ENCODE data around the gene TEKTIP1.

TEKTIP1 gene

DNA sequence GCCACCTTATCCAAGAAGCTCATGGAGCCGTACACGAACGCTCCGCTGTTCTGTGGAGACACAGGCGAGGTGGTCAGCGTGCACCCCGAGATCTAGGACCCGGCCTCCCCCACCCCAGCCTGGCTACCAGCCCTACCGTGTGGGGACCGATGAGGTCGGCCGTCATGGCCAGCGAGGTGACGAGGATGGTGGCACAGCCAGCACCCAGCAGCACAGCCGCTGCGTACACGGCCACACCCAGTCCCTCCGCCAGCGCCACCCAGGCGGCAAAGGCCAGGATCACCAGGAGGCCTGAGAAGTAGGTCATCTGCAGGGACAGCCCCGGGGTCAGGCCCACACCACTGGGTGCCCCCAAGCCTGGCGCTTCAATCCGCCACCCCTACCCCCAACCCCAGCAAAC is 7.1 kb downstream of the TEKTIP1 start:
- no peaks in the 10 kb centered on the region for H3K4me1 ChIP-seq (ENCODE audit: insufficient read depth, low read length)

DNA sequence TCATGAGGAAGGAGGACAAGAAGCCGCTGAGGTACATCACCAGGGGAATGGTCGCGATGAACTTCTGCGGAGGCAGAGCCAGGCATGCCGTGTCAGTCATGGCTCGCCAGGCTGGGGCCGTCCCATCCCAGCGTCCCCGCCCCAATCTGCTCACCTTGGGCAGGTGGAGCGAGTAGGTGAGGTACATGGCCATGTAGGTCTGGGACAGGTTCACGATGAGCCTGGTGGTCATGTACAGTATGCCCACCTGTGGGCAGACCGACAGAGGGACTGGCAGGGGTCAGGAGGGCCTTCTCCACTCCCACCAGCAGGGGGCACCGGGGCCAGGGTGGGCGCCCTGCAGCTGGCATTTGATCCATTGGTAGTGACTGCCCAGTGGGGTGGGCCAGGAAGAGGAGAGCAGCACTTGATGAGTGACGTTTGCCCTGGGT is 8.3 kb downstream of the TEKTIP1 start:
- H3K27ac ChIP-seq (ENCODE audit: low read length) = no peak overlapping the region
- H4K20me1 ChIP-seq (ENCODE audit: insufficient read depth, low read length) = peaks cover 43% of the 10 kb centered on the region
- 0 out of 3 replicates have a peak, but pooled peaks have one; percentile 25 for ATAC-seq (ENCODE audit: insufficient read depth, low read depth)
- no peak overlapping the region for H3K9ac ChIP-seq (ENCODE audit: low read depth, low read length)
- H3K4me2 ChIP-seq (ENCODE audit: insufficient read depth, low read length) = no peak overlapping the region
- H3K79me2 ChIP-seq (ENCODE audit: insufficient read depth, low read length) = peaks cover 6% of the 10 kb centered on the region
- no peaks in the 10 kb centered on the region for H3K27me3 ChIP-seq (ENCODE audit: insufficient read depth, low read length, poor library complexity)
- no peaks in the 10 kb centered on the region for H3K4me1 ChIP-seq (ENCODE audit: insufficient read depth, low read length)
- no peaks in the 10 kb centered on the region for H3K9me3 ChIP-seq (ENCODE audit: insufficient read depth, low read length, severe bottlenecking)
- no peak overlapping the region for H2AFZ ChIP-seq (ENCODE audit: low read depth, low read length)
- TF ChIP-seq, protein P1, sequence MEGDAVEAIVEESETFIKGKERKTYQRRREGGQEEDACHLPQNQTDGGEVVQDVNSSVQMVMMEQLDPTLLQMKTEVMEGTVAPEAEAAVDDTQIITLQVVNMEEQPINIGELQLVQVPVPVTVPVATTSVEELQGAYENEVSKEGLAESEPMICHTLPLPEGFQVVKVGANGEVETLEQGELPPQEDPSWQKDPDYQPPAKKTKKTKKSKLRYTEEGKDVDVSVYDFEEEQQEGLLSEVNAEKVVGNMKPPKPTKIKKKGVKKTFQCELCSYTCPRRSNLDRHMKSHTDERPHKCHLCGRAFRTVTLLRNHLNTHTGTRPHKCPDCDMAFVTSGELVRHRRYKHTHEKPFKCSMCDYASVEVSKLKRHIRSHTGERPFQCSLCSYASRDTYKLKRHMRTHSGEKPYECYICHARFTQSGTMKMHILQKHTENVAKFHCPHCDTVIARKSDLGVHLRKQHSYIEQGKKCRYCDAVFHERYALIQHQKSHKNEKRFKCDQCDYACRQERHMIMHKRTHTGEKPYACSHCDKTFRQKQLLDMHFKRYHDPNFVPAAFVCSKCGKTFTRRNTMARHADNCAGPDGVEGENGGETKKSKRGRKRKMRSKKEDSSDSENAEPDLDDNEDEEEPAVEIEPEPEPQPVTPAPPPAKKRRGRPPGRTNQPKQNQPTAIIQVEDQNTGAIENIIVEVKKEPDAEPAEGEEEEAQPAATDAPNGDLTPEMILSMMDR (IDR thresholded peaks at IDR 0.05; ENCODE audit: borderline replicate concordance, extremely low read depth, low read length, poor library complexity, severe bottlenecking) = peak; percentile 67
- no peak for TF ChIP-seq EZH2 (IDR thresholded peaks at IDR 0.05; ENCODE audit: borderline replicate concordance, low read depth, low read length, severe bottlenecking)
- H3K36me3 ChIP-seq (ENCODE audit: insufficient read depth, low read length) = peaks cover 56% of the 10 kb centered on the region
- peak; percentile 35 for DNase-seq
- no peak overlapping the region for H3K4me3 ChIP-seq (ENCODE audit: low read depth in 1 of 2, low read length in 2 of 2)

More for the DNA sequence above, 7.1 kb downstream of the TEKTIP1 start:
- no peak for DNase-seq
- no peak for ATAC-seq (ENCODE audit: insufficient read depth, low read depth)
- TF ChIP-seq, protein P1 (IDR thresholded peaks at IDR 0.05; ENCODE audit: borderline replicate concordance, extremely low read depth, low read length, poor library complexity, severe bottlenecking) = no peak
- TF ChIP-seq EZH2 (IDR thresholded peaks at IDR 0.05; ENCODE audit: borderline replicate concordance, low read depth, low read length, severe bottlenecking) = no peak
- no peak overlapping the region for H3K4me2 ChIP-seq (ENCODE audit: insufficient read depth, low read length)
- no peak overlapping the region for H3K9ac ChIP-seq (ENCODE audit: low read depth, low read length)
- no peak overlapping the region for H3K27ac ChIP-seq (ENCODE audit: low read length)
- H4K20me1 ChIP-seq (ENCODE audit: insufficient read depth, low read length) = peaks cover 43% of the 10 kb centered on the region
- no peaks in the 10 kb centered on the region for H3K27me3 ChIP-seq (ENCODE audit: insufficient read depth, low read length, poor library complexity)
- no peak overlapping the region for H3K4me3 ChIP-seq (ENCODE audit: low read depth in 1 of 2, low read length in 2 of 2)
- H2AFZ ChIP-seq (ENCODE audit: low read depth, low read length) = no peak overlapping the region
- H3K79me2 ChIP-seq (ENCODE audit: insufficient read depth, low read length) = no peaks in the 10 kb centered on the region
- peaks cover 56% of the 10 kb centered on the region for H3K36me3 ChIP-seq (ENCODE audit: insufficient read depth, low read length)
- no peaks in the 10 kb centered on the region for H3K9me3 ChIP-seq (ENCODE audit: insufficient read depth, low read length, severe bottlenecking)

DNA sequence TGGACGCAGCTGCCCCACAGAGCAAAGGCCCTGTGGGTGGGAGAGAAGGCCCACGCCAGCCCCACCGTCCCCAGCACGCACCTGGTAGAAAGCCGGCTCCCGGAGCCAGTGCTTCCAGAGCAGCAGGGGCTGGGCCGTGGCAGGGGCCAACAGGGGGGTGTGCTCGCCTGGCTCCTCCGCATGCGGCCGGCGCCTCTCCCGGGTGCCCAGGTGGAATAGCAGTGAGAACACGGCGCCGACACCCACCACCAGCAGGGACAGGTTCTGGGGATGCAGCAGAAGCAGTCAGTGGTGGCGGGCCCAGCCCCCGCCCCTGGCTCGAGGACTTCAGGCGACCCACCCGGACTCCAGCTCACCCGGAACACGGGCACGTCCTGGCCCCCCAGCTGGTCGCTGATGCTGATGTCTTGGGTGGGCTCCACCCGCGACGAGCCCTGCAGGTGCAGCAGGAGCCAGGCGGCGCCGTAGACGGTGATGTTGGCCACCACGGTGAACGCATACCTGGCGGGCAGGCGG is 8.9 kb downstream of the TEKTIP1 start:
- Histone ChIP-seq H3K4me2 (ENCODE audit: insufficient read depth, low read length) (no peak overlapping the region), H3K4me3 (ENCODE audit: low read depth in 1 of 2, low read length in 2 of 2) (no peak overlapping the region), H3K79me2 (ENCODE audit: insufficient read depth, low read length) (peaks cover 11% of the 10 kb centered on the region), H3K27me3 (ENCODE audit: insufficient read depth, low read length, poor library complexity) (no peaks in the 10 kb centered on the region), H3K9me3 (ENCODE audit: insufficient read depth, low read length, severe bottlenecking) (no peaks in the 10 kb centered on the region), H2AFZ (ENCODE audit: low read depth, low read length) (no peak overlapping the region), H3K27ac (ENCODE audit: low read length) (no peak overlapping the region), H3K36me3 (ENCODE audit: insufficient read depth, low read length) (peaks cover 53% of the 10 kb centered on the region), H3K4me1 (ENCODE audit: insufficient read depth, low read length) (no peaks in the 10 kb centered on the region), H4K20me1 (ENCODE audit: insufficient read depth, low read length) (peaks cover 41% of the 10 kb centered on the region), H3K9ac (ENCODE audit: low read depth, low read length) (no peak overlapping the region)
- ATAC-seq (ENCODE audit: insufficient read depth, low read depth) = no peak
- TF ChIP-seq, protein P1 (IDR thresholded peaks at IDR 0.05; ENCODE audit: borderline replicate concordance, extremely low read depth, low read length, poor library complexity, severe bottlenecking) = no peak
- no peak for TF ChIP-seq EZH2 (IDR thresholded peaks at IDR 0.05; ENCODE audit: borderline replicate concordance, low read depth, low read length, severe bottlenecking)
- no peak for DNase-seq
